ENCODE results near the gene ADORA3.

The ADORA3 gene

DNA sequence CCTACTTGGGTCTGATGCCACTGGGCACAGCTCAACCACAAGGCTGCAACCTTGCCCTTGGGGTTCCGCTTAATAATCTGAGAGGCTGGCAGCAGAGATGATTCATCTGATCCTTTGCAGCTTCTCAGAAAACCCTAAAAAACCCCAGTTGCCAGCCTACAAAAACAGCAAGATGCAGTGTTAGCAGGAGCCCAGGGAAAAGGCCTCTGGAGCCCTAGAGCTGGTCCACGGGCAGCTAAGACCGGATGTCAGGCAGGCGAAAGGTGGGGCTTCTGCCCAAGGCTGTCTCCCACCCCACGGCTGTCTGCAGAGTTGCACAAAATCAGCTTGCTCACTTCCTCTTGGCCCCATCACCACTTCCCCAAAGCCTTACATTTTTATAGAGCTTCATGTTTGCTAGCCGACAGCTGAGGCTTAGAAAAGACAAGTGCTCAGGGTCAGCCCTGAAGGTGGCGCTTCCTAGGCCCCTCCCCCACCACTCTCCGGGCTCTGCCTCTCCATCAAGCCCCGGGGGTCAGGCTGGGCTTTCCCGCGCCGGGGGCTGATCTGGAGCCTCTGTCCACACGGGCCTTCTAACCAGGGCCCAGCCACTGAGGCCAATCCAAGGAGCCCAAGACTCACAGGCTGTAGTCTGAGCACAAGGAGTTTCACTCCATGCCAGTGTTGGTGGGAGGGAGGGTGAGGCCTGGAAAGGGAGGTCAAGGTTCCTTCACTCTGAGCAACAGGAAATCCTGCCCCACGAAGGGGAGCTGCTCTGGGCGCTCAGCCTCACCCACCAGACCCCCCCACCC lies 4.2 kb upstream of the ADORA3 start:
- peak; percentile 58 to 67 for ATAC-seq

GRCh38 chr1:111506561-111506960 lies 3.1 kb upstream of the ADORA3 start:
- no peak for ATAC-seq

DNA sequence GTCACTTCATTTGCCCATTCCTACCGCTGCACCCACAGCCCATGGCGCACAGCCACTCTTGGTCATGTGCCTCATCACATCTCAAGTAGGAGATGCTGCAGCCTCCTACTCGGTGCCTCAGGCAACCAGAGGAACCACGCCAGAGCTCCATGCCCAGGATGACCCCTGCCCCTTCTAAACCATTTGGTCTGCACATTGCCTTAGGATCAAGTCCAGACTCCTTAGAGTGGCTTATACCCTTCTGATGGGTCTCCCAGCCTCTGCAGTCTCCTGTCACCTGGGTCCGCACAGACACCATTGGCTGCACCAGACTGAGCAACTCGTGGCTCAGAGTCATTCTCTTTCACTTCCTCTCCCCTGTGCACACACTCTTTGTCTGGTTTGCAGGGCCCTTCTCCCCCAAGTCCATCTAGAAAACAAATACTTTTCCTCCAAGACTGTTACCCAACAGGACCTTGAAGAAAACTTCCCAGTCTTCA lies 2.2 kb upstream of the ADORA3 start:
- ATAC-seq: peak; percentile 16 to 39

DNA sequence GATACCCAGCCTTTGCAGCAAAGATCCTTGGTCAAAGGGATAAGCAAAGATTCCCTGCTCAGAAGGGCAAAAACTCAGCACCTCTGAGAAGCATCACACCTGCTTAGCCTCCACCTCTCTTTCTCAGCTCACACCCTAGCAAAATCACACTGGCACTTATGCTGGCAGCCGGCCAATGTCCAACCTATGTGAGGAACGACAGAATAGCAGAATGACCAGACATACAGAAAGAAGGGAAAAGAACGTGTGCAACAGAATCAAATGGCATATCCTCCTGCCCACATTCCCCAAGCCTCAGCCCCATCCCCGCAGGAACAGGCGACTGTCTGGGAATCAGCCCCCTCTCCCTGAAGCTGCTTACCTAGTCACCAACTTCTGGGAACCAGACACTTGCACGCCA lies 664 bp upstream of the ADORA3 start:
- ATAC-seq: no peak

- ATAC-seq: no peak
Observed at GRCh38 chr1:111501645-111502044, 1.8 kb downstream of the ADORA3 start.

GRCh38 chr1:111499026-111499785 lies 4.2 kb downstream of the ADORA3 start:
- no peak for ATAC-seq

GRCh38 chr1:111497592-111497991 lies 5.8 kb downstream of the ADORA3 start:
- no peak for ATAC-seq

DNA sequence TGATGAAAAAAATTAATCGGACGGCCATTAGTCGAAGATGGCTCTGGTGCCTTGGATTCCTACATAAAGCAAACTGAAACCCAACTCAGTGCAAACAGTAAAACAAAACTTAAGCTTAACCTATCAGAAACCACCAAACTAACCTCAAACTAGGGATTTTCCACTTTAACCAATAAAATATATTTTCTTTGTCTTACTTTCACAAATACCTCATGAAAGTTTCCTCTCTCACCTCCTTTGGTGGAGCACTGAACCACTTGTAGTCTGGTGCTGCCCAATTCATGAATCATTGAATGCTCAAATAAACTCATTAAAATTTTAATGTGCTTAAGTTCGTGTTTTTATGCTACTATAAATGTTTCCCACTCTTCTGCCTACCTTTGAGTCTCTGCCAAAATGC lies 7.0 kb downstream of the ADORA3 start:
- peak; percentile 32 to 48 for ATAC-seq

- ATAC-seq: no peak
Observed at GRCh38 chr1:111491070-111491469, 12.4 kb downstream of the ADORA3 start.

DNA sequence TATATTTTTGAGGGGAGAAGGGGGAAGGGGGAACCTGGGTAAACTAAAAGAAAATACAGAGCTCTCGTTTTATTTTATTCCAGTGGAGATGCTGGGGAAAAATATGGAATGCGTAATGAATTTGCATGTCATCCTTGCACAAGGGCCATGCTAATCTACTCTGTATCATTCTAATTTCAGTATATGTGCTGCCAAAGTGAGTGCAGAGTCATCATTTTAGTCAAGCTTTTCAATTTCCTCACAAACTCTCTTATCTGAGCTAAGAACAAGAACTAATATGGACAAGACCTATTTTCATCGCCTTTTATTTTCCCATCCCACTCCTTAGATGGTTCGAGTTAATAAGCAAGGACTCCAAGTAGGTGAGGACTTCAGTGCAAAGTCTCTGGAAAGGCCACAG lies 13.2 kb downstream of the ADORA3 start:
- ATAC-seq: no peak

- no peak for ATAC-seq
Observed at GRCh38 chr1:111489604-111490003, 13.8 kb downstream of the ADORA3 start.

- no peak for ATAC-seq
Observed at GRCh38 chr1:111488669-111489068, 14.8 kb downstream of the ADORA3 start.

DNA sequence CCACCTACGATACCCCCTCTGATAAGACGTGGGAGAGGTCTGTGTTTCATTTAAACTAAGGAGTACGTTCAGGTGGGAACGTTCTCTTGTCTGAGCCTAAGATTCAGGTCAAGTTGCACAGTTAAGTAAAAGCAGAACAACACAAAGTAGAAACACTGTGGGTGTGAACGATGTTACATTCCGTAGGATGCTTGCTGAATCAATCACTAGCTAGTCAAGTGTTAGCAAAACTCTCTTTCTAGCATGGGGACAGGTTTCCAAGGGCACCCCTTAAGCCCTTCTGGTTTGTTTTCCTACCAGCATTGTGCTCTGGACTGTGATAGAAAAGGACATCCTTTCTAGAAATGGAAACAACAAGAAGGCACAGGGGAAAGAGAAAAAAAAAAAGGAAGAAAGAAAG lies 16.3 kb downstream of the ADORA3 start:
- ATAC-seq: no peak

- no peak for ATAC-seq
Observed at GRCh38 chr1:111486431-111486830, 17.0 kb downstream of the ADORA3 start.

GRCh38 chr1:111484391-111485026 lies 18.9 kb downstream of the ADORA3 start:
- no peak for ATAC-seq

GRCh38 chr1:111483876-111484275 lies 19.6 kb downstream of the ADORA3 start:
- ATAC-seq: no peak

DNA sequence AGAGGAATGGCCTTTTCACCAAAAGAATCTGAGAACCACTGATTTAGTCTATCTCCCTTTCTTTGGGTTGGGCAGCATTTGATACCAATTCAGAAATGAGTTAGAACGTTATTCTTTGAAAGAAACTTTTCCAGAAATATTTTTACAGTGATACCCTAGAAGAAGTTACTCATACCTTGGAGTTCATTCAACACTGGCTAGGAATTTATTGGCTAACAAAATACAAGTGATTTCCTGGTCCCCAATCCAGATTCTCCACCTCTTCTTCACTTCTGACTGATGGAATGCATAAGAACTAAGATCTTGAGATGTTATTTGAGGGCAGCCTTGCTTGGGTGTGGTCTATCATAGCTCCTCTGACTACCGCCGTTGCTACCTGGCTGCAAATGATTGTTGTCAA lies 20.3 kb downstream of the ADORA3 start:
- no peak for ATAC-seq

GRCh38 chr1:111481387-111482221 lies 21.8 kb downstream of the ADORA3 start:
- ATAC-seq: peak; percentile 72 to 77

DNA sequence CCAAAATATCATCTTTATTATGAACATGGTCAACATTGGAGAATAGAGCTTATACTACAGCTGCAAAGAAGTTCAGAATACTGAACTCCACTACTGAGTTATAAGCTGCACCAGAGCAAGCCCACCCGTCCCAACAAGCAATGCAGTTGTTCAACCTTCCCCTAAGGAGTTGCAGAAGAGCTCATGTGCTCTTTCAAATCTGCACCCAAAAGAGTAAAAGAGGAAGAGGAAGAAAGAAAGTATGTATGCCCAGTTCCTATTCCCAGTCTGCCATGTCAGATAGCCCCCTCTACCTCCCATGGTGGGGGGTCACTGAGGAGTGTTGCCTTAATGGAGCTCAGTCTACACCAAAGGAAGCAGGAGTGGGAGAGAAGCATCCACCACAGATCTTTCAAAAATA lies 22.8 kb downstream of the ADORA3 start:
- ATAC-seq: no peak

DNA sequence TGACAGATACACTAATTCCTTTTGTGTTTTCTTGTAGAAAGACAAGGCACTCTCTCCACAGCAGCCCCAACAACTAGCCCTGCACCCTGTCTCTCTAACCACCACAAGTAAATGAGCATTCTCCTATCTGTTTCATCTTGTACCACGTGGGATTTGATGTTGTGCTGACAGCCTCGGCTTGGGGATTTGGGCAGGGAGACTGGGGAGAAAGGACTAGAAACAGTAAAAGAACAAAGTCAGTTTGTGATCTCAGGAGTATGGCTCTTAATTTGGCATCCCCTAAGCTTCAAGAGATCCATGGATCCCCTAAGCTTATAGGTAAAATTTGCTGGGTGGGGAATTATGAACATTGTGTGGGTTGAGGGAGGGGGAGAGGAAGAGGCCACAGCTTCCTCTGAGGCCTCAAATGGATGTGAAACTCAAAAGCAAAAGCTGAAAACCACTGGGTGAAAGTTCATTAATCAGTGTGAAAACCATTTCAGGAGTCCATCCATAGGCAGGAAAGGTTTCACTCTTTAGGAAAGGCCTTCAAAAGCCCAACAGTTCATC lies 26.6 kb downstream of the ADORA3 start:
- ATAC-seq: peak; percentile 30 to 40

- ATAC-seq: no peak
Observed at GRCh38 chr1:111476214-111476613, 27.2 kb downstream of the ADORA3 start.

DNA sequence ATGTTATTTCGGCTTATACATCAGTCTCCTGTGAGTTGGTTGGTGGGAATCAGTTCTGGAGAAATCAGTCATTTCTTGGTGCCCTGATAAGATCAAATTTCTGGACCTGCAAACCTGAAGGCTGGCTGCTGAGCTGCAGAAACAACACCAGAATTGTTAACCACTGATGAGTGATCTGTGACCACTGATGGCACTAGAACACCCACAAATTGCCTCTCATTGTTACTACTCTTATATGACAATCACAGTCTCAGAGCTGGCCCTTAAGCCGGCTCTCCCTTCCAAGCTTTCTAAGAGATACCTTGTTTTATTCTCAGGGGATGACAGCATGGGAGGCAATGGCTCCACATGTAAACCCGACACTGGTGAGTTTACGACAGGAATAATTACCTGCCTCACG lies 27.7 kb downstream of the ADORA3 start:
- ATAC-seq: peak; percentile 75 to 77
